HepG2 (cell line): ENCODE data around the gene NECAP2. TPM values are rescaled to one million over a fixed set of nuclear protein-coding genes. Genes with fewer than 3 reads are reported as not detected.

Experiments used
- ATAC-seq: fragments of 200-7000 bp; cut with Tn5 transposase; 3 replicates; pipeline ENCODE4 v1.9.1; 2020; ENCODE audit warnings: mild to moderate bottlenecking, moderate library complexity
- BruUV-seq: library from RNA; stranded (reverse); fragments of 400-500 nt; replicated peaks from 2 replicates; lab custom pipeline; 2021; lab: Mats Ljungman, UMichigan
- CTCF ChIA-PET: fragments of 300-600 bp; formaldehyde crosslinking; extraction: SDS; loops from one replicate; lab custom pipeline; 2021; ENCODE audit warnings: low total read pairs, inconsistent platforms, low intra/inter-chr PET ratio; lab: Yijun Ruan, JAX
- POLR2A ChIA-PET: fragments of 350-600 bp; sonication (Branson Sonifier 250); formaldehyde crosslinking; loops from one replicate; lab custom pipeline; 2020; ENCODE audit warnings: antibody characterized with exemption, inconsistent platforms; lab: Yijun Ruan, JAX
- DNase-seq: peaks from one replicate; pipeline ENCODE4 v3.0.0-alpha.2; 2015; ENCODE audit warnings: low spot score
- FAIRE-seq: peaks from 3 replicates; lab custom pipeline; 2011; peaks lifted over from hg19 to GRCh38; lab: Jason Lieb, UNC
- H2AFZ ChIP-seq: one replicate; pipeline ENCODE4 v1.6.1; 2011; ENCODE audit warnings: low read length, inconsistent platforms
- H3K27ac ChIP-seq: fragments of 300-600 bp; 3 replicates; pipeline ENCODE4 v1.8.0; 2011; ENCODE audit warnings: mixed run types, mild to moderate bottlenecking, mixed read lengths, low read length, inconsistent platforms; ENCODE audit not compliant: insufficient read depth; ENCODE audit errors: extremely low read length
- H3K27me3 ChIP-seq, 2 experiments: fragments of 200-600 bp in 1 of 2; 2 replicates in 1 of 2; 3 replicates in 1 of 2; pipeline versions ENCODE4 v1.6.0 to v1.8.0; 2011; ENCODE audit warnings: low read length in 2 of 2, mild to moderate bottlenecking in 2 of 2, moderate library complexity in 2 of 2, inconsistent platforms in 1 of 2; ENCODE audit not compliant: insufficient read depth in 2 of 2, control insufficient read depth in 1 of 2
- H3K36me3 ChIP-seq, 2 experiments: fragments of 200-600 bp in 1 of 2; replicated peaks in 1 of 2; 2 replicates in 1 of 2; 3 replicates in 1 of 2; pipeline versions ENCODE4 v1.5.1 to v1.8.0; 2011; ENCODE audit warnings: low read length in 2 of 2, inconsistent platforms in 1 of 2; ENCODE audit not compliant: insufficient read depth in 2 of 2, control insufficient read depth in 1 of 2
- H3K4me1 ChIP-seq: 2 replicates; pipeline ENCODE4 v1.5.1; 2012; ENCODE audit warnings: low read length, inconsistent platforms; ENCODE audit not compliant: insufficient read depth
- H3K4me2 ChIP-seq: 2 replicates; pipeline ENCODE4 v1.6.0; 2011; ENCODE audit warnings: low read depth, low read length, inconsistent platforms
- H3K4me3 ChIP-seq, 3 experiments: fragments of 200-600 bp in 1 of 3; sonication (generic), shearing (Covaris generic) in 1 of 3; replicated peaks in 1 of 3; 2 replicates each; pipeline ENCODE4 v1.5.1; 2011 to 2016; ENCODE audit warnings: low read length in 3 of 3, inconsistent platforms in 2 of 3, low read depth in 2 of 3, mild to moderate bottlenecking in 2 of 3, control low read depth in 1 of 3, mixed read lengths in 1 of 3; ENCODE audit not compliant: insufficient read depth in 1 of 3
- H3K79me2 ChIP-seq: one replicate; pipeline ENCODE4 v1.6.1; 2011; ENCODE audit warnings: low read length, inconsistent platforms; ENCODE audit not compliant: insufficient read depth
- H3K9ac ChIP-seq: 2 replicates; pipeline ENCODE4 v1.6.0; 2011; ENCODE audit warnings: mild to moderate bottlenecking, low read depth, low read length, inconsistent platforms; ENCODE audit not compliant: insufficient read depth
- H3K9me3 ChIP-seq: 2 replicates; pipeline ENCODE4 v1.5.1; 2012; ENCODE audit warnings: mild to moderate bottlenecking, low read length
- H4K20me1 ChIP-seq: 2 replicates; pipeline ENCODE4 v1.6.0; 2011; ENCODE audit warnings: inconsistent platforms, mild to moderate bottlenecking, low read length, moderate library complexity; ENCODE audit not compliant: insufficient read depth
- BATF2 ChIP-seq: sonication (generic); formaldehyde crosslinking; IDR thresholded peaks from 2 replicates; pipeline ENCODE4 v1.8.0; 2022; ENCODE audit warnings: mild to moderate bottlenecking, missing genetic modification reagents, moderate library complexity
- BHLHE40 ChIP-seq: IDR thresholded peaks from 2 replicates; pipeline ENCODE4 v1.6.1; 2011; ENCODE audit warnings: low read length, improper control_type of control experiment
- CC2D1A ChIP-seq: sonication (generic); formaldehyde crosslinking; IDR thresholded peaks from 2 replicates; pipeline ENCODE4 v1.8.1; 2023; ENCODE audit warnings: mild to moderate bottlenecking, missing genetic modification reagents
- FOXO1 ChIP-seq: sonication (generic); formaldehyde crosslinking; IDR thresholded peaks from 2 replicates; pipeline ENCODE4 v1.4.0; 2020; ENCODE audit warnings: missing genetic modification reagents
- HMGA1 ChIP-seq: sonication (generic); formaldehyde crosslinking; conservative IDR thresholded peaks from 2 replicates; pipeline ENCODE4 v1.4.0; 2020; ENCODE audit warnings: missing genetic modification reagents
- MAFK ChIP-seq, 2 experiments: IDR thresholded peaks in 1 of 2; conservative IDR thresholded peaks in 1 of 2; 2 replicates each; pipeline ENCODE4 v1.6.1; 2011; ENCODE audit warnings: improper control_type of control experiment in 2 of 2, low read length in 2 of 2
- SMARCC2 ChIP-seq: fragments of 450-650 bp; IDR thresholded peaks from 2 replicates; pipeline ENCODE4 v1.6.1; 2017; ENCODE audit warnings: antibody characterized with exemption, mild to moderate bottlenecking
- TERF1 ChIP-seq: sonication (generic); formaldehyde crosslinking; IDR thresholded peaks from 2 replicates; pipeline ENCODE4 v1.8.0; 2022; ENCODE audit warnings: mild to moderate bottlenecking, missing genetic modification reagents, moderate library complexity
- ZHX1 ChIP-seq: sonication (generic); formaldehyde crosslinking; IDR thresholded peaks from 2 replicates; pipeline ENCODE4 v1.8.1; 2022; ENCODE audit warnings: low read depth, mild to moderate bottlenecking, missing genetic modification reagents
- ZNF451 ChIP-seq: sonication (generic); formaldehyde crosslinking; IDR thresholded peaks from 2 replicates; pipeline ENCODE4 v1.5.0; 2020; ENCODE audit warnings: mild to moderate bottlenecking, missing genetic modification reagents
- ZNF749 ChIP-seq: sonication (generic); formaldehyde crosslinking; IDR thresholded peaks from 2 replicates; pipeline ENCODE4 v1.8.0; 2022; ENCODE audit warnings: mild to moderate bottlenecking, missing genetic modification reagents, moderate library complexity, borderline replicate concordance
- ZSCAN25 ChIP-seq: sonication (generic); formaldehyde crosslinking; IDR thresholded peaks from 2 replicates; pipeline ENCODE4 v1.8.0; 2022; ENCODE audit warnings: mild to moderate bottlenecking, missing genetic modification reagents
- WGBS: methylation state at CpG from one replicate; pipeline ENCODE4 v1.1.6; 2017; ENCODE audit warnings: low lambda C conversion rate; 5-methylcytosine and 5-hydroxymethylcytosine counted together
- in situ Hi-C: cut with HindIII; loops from 2 replicates; pipeline ENCODE4 v1.10.0; 2017; ENCODE audit warnings: low pct_unique_long_range_greater_than_20kb; ENCODE audit not compliant: extremely low pct_ligation_motif_present
- intact Hi-C: fragments of 100-400 bp; cut with micrococcal nuclease; formaldehyde crosslinking; loops from one replicate; pipeline ENCODE4 v1.10.0; 2022; ENCODE audit not compliant: unreplicated experiment
- polyA plus RNA-seq, 8 experiments: library from polyadenylated mRNA; depleted of rRNA in 3 of 8; stranded (reverse) in 7 of 8; unstranded in 1 of 8; fragments of >200 nt; fragmentation: Illumina TruSeq in 4 of 8; extraction: Trizol in 4 of 8; gene quantifications; 2 replicates each; pipeline versions ENCODE4 v1.2.1 to v1.2.3, GENCODE V29; 2011 to 2016; ENCODE audit warnings: low read depth in 4 of 8, missing spikeins in 1 of 8, mixed read lengths in 1 of 8; ENCODE audit not compliant: insufficient read depth in 1 of 8
- total RNA-seq, 5 experiments: library from RNA; depleted of rRNA; stranded (reverse); fragments of >200 nt; fragmentation: Illumina TruSeq; extraction: Trizol; gene quantifications; 2 replicates each; pipeline ENCODE4 v1.2.3, GENCODE V29; 2016; ENCODE audit warnings: low read depth in 1 of 5

Gene NECAP2
- total and polyA plus RNA-seq, 2 of the 13 experiments (the other 11 are each of a cell fraction or from before 2014, with no cell fraction given) = 38.5 to 52.3 TPM

GRCh38 chr1:16442941-16443340 is 2.4 kb downstream of the NECAP2 start (continued):
- TF ChIP-seq BATF2 (CRISPR knock-in tag) = no peak

GRCh38 chr1:16443975-16444770 is 3.6 kb downstream of the NECAP2 start:
- CTCF ChIA-PET = no interaction called here
- intact Hi-C loops = no loop called here

GRCh38 chr1:16445052-16445451 is 4.5 kb downstream of the NECAP2 start:
- no peak for FAIRE-seq
- H3K27me3 ChIP-seq = no peaks in the 10 kb centered on the region; a peak in 1 of 5 replicates
- H3K36me3 ChIP-seq = peaks cover 25 to 56% of the 10 kb centered on the region in 2 experiments; a peak in 4 of 5 replicates
- 96% methylated on average over 4 of the region's 4 CpGs for WGBS
- H3K4me2 ChIP-seq = no peak overlapping the region
- ChIA-PET POLR2A (no interaction called here), CTCF (no interaction called here)
- peaks cover 16% of the 10 kb centered on the region for H3K4me1 ChIP-seq
- in situ Hi-C loops = no loop called here
- no peak for DNase-seq
- peaks cover 17% of the 10 kb centered on the region for H3K79me2 ChIP-seq
- H3K9ac ChIP-seq = no peak overlapping the region
- no peak for ATAC-seq
- no peak overlapping the region for H3K4me3 ChIP-seq
- BruUV-seq = no TSS peak
- H3K27ac ChIP-seq = no peak overlapping the region
- H2AFZ ChIP-seq = no peak overlapping the region
- intact Hi-C loops = no loop called here
- no peaks in the 10 kb centered on the region for H3K9me3 ChIP-seq
- H4K20me1 ChIP-seq = no peaks in the 10 kb centered on the region
- no peak for TF ChIP-seq TERF1 (CRISPR knock-in tag)
- TF ChIP-seq ZNF749 = no peak
- no peak for TF ChIP-seq CC2D1A (CRISPR knock-in tag)
- no peak for TF ChIP-seq HMGA1 (CRISPR knock-in tag)
- TF ChIP-seq ZNF451 = no peak
- no peak for TF ChIP-seq SMARCC2
- TF ChIP-seq BHLHE40 = no peak
- no peak for TF ChIP-seq ZHX1 (CRISPR knock-in tag)
- TF ChIP-seq ZSCAN25 (CRISPR knock-in tag) = no peak

More at GRCh38 chr1:16443975-16444770, 3.6 kb downstream of the NECAP2 start:
- ATAC-seq = no peak
- no peak overlapping the region for H3K27ac ChIP-seq
- peaks cover 18 to 47% of the 10 kb centered on the region in 2 experiments; a peak in 4 of 5 replicates for H3K36me3 ChIP-seq
- DNase-seq = no peak
- POLR2A ChIA-PET = no interaction called here
- no peaks in the 10 kb centered on the region; a peak in 1 of 5 replicates for H3K27me3 ChIP-seq
- H3K9ac ChIP-seq = no peak overlapping the region
- TF ChIP-seq MAFK (conservative IDR thresholded peaks at IDR 0.05 in 1 of 2, IDR thresholded peaks at IDR 0.05 in 1 of 2; ENCODE audit: low read length in 2 of 2) = peak in 1 of 2 experiments; percentile 15; a peak in 1 of 4 replicates
- no peak for TF ChIP-seq FOXO1
- no peaks in the 10 kb centered on the region for H3K9me3 ChIP-seq
- H3K4me3 ChIP-seq = no peak overlapping the region
- H2AFZ ChIP-seq = no peak overlapping the region
- no TSS peak for BruUV-seq
- H3K4me1 ChIP-seq = peaks cover 22% of the 10 kb centered on the region
- in situ Hi-C loops = no loop called here
- H3K79me2 ChIP-seq = peaks cover 17% of the 10 kb centered on the region
- FAIRE-seq = no peak
- no peaks in the 10 kb centered on the region for H4K20me1 ChIP-seq
- WGBS = 98% methylated on average over 14 of the region's 14 CpGs
- no peak overlapping the region for H3K4me2 ChIP-seq
